ENCODE data around the gene NEDD8.

NEDD8 gene

DNA sequence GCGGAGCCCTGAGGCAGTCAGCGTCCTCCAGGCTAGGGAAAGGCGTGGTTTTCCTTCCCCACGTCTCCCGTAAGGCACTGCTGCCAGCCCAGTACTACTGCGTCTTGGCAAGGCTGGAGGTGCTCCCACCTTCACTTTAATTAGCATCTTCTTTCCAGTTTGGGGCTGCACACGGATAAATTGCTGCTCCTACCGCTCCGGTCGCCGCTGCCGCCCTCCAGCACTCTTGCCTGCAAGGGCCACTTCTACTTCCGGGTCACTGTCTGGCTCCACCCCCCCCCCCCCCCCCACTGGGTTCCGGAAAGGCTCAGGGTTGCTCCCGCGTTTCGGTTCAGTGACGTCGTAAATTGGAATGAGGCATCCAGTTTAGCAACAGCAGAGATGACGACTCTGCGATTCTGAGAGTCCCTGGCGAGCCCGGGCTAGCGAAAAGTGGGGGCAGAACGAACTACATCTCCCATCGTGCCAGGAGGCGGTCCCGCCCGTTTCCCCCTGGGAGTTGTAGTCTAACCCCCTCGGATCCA, at the start of gene NEDD8:
Gene NEDD8, minus strand, starts transcription at position 247 of the 524 bp plus-strand sequence. Its CDS starts 100 bp downstream, at position 147.
- no peaks in the 10 kb centered on the region for H3K9me3 ChIP-seq (ENCODE audit: control insufficient read depth, insufficient read depth, low read depth, low read length)
- H3K4me1 ChIP-seq (ENCODE audit: control insufficient read depth, insufficient read depth, low read length) = peaks cover 11% of the 10 kb centered on the region; the same call in 1 of the 2 replicates
- H3K4me3 ChIP-seq (ENCODE audit: low read depth, low read length) = peak within 1 kb of the TSS; percentile 99
- peaks cover 38% of the 10 kb centered on the region for H3K36me3 ChIP-seq (ENCODE audit: control insufficient read depth, insufficient read depth, low read length)
- no peaks in the 10 kb centered on the region for H3K27me3 ChIP-seq (ENCODE audit: control insufficient read depth, insufficient read depth, low read length)
- H3K27ac ChIP-seq (ENCODE audit: low read depth, low read length) = peak within 1 kb of the TSS; percentile 74; the same call in 1 of the 2 replicates
- H3K9ac ChIP-seq (ENCODE audit: low read length) = peak within 1 kb of the TSS; percentile 90

DNA sequence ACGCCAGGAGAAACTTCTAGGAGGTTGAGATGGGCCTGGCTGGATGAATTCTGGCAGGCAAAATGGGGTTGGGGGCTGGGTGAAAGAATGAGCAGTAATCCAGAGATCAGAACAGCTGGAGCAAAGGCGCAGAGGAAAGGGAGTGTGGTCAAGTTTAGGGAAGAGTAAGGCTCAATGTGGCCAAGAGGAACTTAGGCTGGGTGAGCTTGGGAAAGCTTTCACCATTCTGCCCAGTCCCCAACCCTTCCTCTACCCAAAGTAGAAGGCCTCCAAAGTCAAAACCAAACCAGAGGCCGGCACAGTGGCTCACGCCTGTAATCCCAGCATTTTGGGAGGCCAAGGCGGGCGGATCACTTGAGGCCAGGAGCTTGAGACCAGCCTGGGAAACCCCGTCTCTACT, 49.5 kb upstream of the NEDD8 start:
- no peak overlapping the region for H3K4me3 ChIP-seq (ENCODE audit: low read depth, low read length)
- H3K9ac ChIP-seq (ENCODE audit: low read length) = no peak overlapping the region
- H3K36me3 ChIP-seq (ENCODE audit: control insufficient read depth, insufficient read depth, low read length) = no peaks in the 10 kb centered on the region
- no peaks in the 10 kb centered on the region for H3K9me3 ChIP-seq (ENCODE audit: control insufficient read depth, insufficient read depth, low read depth, low read length)
- no peak overlapping the region for H3K27ac ChIP-seq (ENCODE audit: low read depth, low read length)
- no peaks in the 10 kb centered on the region for H3K4me1 ChIP-seq (ENCODE audit: control insufficient read depth, insufficient read depth, low read length)
- no peaks in the 10 kb centered on the region for H3K27me3 ChIP-seq (ENCODE audit: control insufficient read depth, insufficient read depth, low read length)

DNA sequence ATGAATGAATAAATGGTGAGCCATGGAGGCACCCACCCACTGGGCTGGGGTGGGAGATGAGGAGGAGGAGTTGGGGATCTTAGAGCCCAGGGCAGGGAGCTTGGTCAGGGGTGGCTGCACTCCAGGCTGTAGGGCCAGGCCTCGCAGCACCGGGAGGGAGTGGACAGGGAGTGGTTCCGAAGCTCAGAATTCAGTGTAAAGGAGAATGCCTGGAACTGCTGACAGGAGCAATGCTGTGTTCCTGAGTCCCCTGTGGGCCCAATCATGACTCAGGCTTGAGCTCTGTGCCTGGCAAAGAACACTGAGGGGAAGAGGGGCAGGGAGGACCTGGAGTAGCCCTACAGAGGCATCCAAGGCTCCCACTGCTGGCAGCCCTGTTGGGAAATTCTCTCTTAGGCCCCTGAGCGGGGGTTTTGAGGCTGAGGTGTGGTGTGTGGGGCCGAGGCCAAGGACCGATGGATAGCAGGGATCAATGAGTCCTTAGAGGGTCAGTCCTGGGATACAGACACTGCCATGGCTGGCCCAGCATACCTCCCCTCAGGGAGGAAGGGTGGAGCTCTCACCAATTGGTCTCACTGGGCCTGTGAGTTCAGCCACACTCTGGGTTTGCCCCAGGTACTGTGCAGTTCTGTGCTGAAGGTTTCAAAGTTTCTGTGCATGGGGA, 48.8 kb upstream of the NEDD8 start:
- no peak overlapping the region for H3K27ac ChIP-seq (ENCODE audit: low read depth, low read length)
- no peak overlapping the region for H3K9ac ChIP-seq (ENCODE audit: low read length)

DNA sequence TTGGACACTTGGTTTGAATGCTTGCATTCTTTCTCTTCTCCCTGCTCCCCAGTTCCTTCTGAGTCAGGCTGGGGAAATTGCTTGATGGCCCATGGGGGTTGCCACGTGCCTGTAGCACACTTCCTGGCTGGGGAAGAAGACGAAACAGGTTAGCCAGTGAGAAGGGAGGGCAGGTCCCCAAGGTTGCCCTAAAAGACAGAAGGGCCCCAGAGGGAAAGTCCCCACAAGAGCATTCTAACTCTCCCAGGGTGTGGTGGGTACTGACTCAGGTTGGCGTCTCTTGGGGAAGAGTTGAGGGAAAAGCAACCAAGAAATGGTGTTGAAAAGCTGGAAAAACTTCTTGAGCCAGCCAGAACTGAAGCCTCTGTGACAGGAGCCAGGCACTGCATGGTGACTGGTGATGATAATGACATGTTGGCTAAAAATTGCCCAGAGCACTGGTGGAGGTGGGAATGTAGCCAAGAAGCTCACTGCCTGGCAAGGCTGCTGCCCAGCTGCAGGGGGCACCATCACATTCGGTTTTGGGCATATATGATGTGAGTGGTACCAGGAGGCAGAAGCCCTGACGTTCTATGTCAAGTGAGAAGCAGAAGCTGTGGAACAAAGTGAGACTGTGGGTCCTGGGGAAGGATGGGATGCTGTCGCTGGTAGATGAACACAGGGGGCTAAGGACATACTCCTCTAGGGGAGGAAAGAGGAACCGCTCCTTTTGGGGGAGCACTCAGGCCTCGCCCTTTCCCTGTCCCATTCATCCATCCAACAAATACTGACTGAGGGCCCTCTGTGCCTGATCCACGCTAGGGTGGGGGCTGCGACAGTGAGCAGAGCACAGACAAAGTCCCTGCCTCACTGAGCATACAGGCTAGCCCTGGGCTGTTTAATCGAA, 47.4 kb upstream of the NEDD8 start:
- H3K36me3 ChIP-seq (ENCODE audit: control insufficient read depth, insufficient read depth, low read length) = no peaks in the 10 kb centered on the region
- no peaks in the 10 kb centered on the region for H3K4me1 ChIP-seq (ENCODE audit: control insufficient read depth, insufficient read depth, low read length)
- H3K27ac ChIP-seq (ENCODE audit: low read depth, low read length) = no peak overlapping the region
- H3K27me3 ChIP-seq (ENCODE audit: control insufficient read depth, insufficient read depth, low read length) = no peaks in the 10 kb centered on the region
- H3K4me3 ChIP-seq (ENCODE audit: low read depth, low read length) = no peak overlapping the region
- no peak overlapping the region for H3K9ac ChIP-seq (ENCODE audit: low read length)
- no peaks in the 10 kb centered on the region for H3K9me3 ChIP-seq (ENCODE audit: control insufficient read depth, insufficient read depth, low read depth, low read length)

More for the DNA sequence above, 48.8 kb upstream of the NEDD8 start:
- H3K9me3 ChIP-seq (ENCODE audit: control insufficient read depth, insufficient read depth, low read depth, low read length) = no peaks in the 10 kb centered on the region
- no peaks in the 10 kb centered on the region for H3K27me3 ChIP-seq (ENCODE audit: control insufficient read depth, insufficient read depth, low read length)
- no peak overlapping the region for H3K4me3 ChIP-seq (ENCODE audit: low read depth, low read length)
- H3K4me1 ChIP-seq (ENCODE audit: control insufficient read depth, insufficient read depth, low read length) = no peaks in the 10 kb centered on the region
- H3K36me3 ChIP-seq (ENCODE audit: control insufficient read depth, insufficient read depth, low read length) = no peaks in the 10 kb centered on the region

DNA sequence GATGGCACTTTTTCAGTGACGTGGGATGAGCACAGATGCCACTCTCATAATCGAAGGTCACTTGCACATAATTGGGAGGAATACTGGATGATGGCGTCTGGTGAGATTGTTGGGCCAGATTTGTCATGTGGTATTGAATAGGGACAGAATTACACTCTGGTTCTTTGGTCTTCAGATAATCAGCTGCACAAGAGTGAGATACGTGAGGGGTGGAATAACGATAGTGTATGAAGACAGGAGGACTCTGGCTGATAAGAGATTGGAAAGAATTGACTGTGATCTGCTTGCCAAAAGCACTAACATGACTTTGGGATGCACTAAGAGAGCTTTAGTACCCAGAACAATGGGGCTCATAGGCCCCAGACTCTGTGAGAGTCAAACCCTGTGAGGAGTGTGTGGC, 46.3 kb upstream of the NEDD8 start:
- peaks cover 8% of the 10 kb centered on the region; the same call in 1 of the 2 replicates for H3K4me1 ChIP-seq (ENCODE audit: control insufficient read depth, insufficient read depth, low read length)
- no peak overlapping the region for H3K9ac ChIP-seq (ENCODE audit: low read length)
- no peaks in the 10 kb centered on the region for H3K36me3 ChIP-seq (ENCODE audit: control insufficient read depth, insufficient read depth, low read length)
- no peak overlapping the region for H3K27ac ChIP-seq (ENCODE audit: low read depth, low read length)
- no peaks in the 10 kb centered on the region for H3K27me3 ChIP-seq (ENCODE audit: control insufficient read depth, insufficient read depth, low read length)
- H3K9me3 ChIP-seq (ENCODE audit: control insufficient read depth, insufficient read depth, low read depth, low read length) = no peaks in the 10 kb centered on the region
- no peak overlapping the region for H3K4me3 ChIP-seq (ENCODE audit: low read depth, low read length)

DNA sequence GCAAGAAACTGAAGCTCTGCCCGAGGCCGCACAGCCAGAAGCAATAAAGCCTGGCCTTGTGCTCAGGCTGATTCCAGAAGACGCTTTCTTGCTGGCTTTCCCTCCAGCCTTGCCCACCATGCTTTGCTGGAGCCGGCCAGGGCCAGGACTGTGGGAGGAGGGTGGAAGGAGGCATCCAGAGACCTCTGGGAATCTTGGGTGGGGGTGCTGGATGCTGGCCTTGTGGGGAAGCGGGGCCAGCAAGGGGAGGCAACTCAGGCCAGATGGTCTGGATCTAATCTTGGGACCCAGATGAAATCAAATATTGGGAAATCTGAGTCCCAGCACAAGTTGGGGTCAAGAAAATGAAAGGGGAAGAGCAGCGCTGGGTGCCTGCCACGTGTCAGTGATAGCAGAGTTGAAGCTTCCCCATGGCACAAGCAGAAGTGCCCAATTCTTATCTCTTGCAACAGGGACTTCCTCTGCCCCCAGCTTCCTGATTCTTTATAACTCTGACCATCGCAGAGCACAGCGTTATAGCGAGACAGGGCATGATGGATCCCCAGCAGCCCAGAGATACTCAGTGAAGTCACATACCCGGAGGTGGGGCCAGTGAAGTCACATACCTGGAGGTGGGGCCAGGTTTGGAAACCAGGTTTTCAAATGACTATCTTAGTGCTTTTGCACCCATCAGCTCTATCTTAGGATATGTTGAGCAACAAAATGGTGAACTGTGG, 45.6 kb upstream of the NEDD8 start:
- no peaks in the 10 kb centered on the region for H3K9me3 ChIP-seq (ENCODE audit: control insufficient read depth, insufficient read depth, low read depth, low read length)
- H3K36me3 ChIP-seq (ENCODE audit: control insufficient read depth, insufficient read depth, low read length) = no peaks in the 10 kb centered on the region
- H3K27ac ChIP-seq (ENCODE audit: low read depth, low read length) = no peak overlapping the region
- H3K4me3 ChIP-seq (ENCODE audit: low read depth, low read length) = no peak overlapping the region
- no peak overlapping the region for H3K9ac ChIP-seq (ENCODE audit: low read length)
- no peaks in the 10 kb centered on the region for H3K27me3 ChIP-seq (ENCODE audit: control insufficient read depth, insufficient read depth, low read length)
- peaks cover 8% of the 10 kb centered on the region; the same call in 1 of the 2 replicates for H3K4me1 ChIP-seq (ENCODE audit: control insufficient read depth, insufficient read depth, low read length)

DNA sequence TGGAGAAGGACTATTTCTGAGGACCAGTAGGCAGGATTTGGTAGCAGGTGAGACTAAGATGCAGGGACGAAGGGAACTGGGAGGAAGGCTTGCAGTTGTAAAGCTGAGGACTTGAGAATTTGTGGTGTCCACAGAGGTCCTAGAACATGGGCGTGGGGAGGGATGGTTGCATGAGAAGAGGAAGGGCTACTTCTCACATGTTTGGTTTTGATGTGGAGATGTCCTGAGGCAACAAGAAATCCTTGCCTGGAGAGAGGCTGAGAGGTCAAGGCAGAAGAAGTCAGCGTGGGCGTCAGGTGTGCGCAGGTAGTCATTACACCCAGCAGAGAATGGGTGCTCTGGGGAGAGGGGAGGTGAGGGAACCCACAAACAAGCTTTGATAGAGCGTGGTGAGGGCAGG, 44.9 kb upstream of the NEDD8 start:
- H3K27ac ChIP-seq (ENCODE audit: low read depth, low read length) = no peak overlapping the region
- H3K4me1 ChIP-seq (ENCODE audit: control insufficient read depth, insufficient read depth, low read length) = peaks cover 8% of the 10 kb centered on the region; the same call in 1 of the 2 replicates
- no peaks in the 10 kb centered on the region for H3K9me3 ChIP-seq (ENCODE audit: control insufficient read depth, insufficient read depth, low read depth, low read length)
- H3K36me3 ChIP-seq (ENCODE audit: control insufficient read depth, insufficient read depth, low read length) = no peaks in the 10 kb centered on the region
- H3K9ac ChIP-seq (ENCODE audit: low read length) = no peak overlapping the region
- no peak overlapping the region for H3K4me3 ChIP-seq (ENCODE audit: low read depth, low read length)
- no peaks in the 10 kb centered on the region for H3K27me3 ChIP-seq (ENCODE audit: control insufficient read depth, insufficient read depth, low read length)

DNA sequence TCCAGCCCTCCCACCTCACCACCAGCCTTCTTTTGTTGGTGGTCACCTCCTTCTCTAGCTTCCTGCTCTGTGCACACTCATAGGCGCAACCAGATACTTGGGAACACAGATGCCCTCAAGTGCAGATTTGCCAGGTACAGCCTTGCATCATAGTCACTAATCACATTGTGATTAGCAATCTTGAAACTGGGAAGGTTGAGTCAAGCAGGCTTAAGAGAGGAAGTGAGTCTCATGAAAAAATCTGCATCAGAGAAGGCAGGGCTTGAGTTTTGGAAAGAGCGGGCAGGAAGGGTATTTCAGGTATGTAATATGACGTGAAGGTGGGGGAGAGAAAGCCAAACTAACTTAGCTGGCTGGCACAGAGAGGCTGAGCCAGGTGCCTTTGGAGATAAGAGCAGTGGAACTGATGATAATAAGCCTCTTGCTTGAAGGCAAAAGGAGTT, 42.0 kb upstream of the NEDD8 start:
- Histone ChIP-seq H3K9ac (ENCODE audit: low read length) (no peak overlapping the region), H3K4me1 (ENCODE audit: control insufficient read depth, insufficient read depth, low read length) (peaks cover 11% of the 10 kb centered on the region; the same call in 1 of the 2 replicates)

DNA sequence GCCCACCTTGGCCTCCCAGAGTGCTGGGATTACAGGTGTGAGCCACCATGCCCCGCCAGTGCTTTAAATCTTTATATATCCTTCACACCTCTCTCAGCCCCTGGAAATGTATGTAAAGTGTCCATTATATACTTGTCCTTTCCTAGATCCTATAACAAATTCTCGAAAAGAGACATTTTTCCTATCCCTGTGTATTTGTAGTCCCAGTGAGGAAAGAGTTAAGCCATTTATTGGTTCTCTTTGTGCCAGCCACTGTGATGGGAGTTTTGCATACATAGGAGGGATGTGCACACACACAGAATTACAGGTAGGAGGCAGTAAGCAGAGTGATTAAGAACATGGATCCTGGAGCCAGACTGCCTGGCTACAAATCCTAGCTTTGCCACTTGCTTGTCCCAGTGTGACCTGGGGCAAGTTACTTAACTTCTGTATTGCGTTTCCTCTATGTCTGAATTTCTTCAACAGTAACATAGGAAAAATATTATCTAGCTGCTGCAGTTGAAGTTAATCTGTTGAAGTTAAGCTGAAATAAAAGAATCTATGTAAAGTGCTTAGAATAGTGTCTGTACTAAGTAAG, 41.3 kb upstream of the NEDD8 start:
- Histone ChIP-seq H3K4me3 (ENCODE audit: low read depth, low read length) (no peak overlapping the region), H3K4me1 (ENCODE audit: control insufficient read depth, insufficient read depth, low read length) (peaks cover 11% of the 10 kb centered on the region; the same call in 1 of the 2 replicates), H3K9me3 (ENCODE audit: control insufficient read depth, insufficient read depth, low read depth, low read length) (no peaks in the 10 kb centered on the region), H3K27ac (ENCODE audit: low read depth, low read length) (no peak overlapping the region), H3K36me3 (ENCODE audit: control insufficient read depth, insufficient read depth, low read length) (peaks cover 7% of the 10 kb centered on the region; the same call in 1 of the 2 replicates), H3K9ac (ENCODE audit: low read length) (no peak overlapping the region), H3K27me3 (ENCODE audit: control insufficient read depth, insufficient read depth, low read length) (no peaks in the 10 kb centered on the region)

More for the DNA sequence above, 42.0 kb upstream of the NEDD8 start:
- Histone ChIP-seq H3K36me3 (ENCODE audit: control insufficient read depth, insufficient read depth, low read length) (peaks cover 4% of the 10 kb centered on the region; the same call in 1 of the 2 replicates), H3K4me3 (ENCODE audit: low read depth, low read length) (no peak overlapping the region), H3K27ac (ENCODE audit: low read depth, low read length) (no peak overlapping the region), H3K9me3 (ENCODE audit: control insufficient read depth, insufficient read depth, low read depth, low read length) (no peaks in the 10 kb centered on the region), H3K27me3 (ENCODE audit: control insufficient read depth, insufficient read depth, low read length) (no peaks in the 10 kb centered on the region)

DNA sequence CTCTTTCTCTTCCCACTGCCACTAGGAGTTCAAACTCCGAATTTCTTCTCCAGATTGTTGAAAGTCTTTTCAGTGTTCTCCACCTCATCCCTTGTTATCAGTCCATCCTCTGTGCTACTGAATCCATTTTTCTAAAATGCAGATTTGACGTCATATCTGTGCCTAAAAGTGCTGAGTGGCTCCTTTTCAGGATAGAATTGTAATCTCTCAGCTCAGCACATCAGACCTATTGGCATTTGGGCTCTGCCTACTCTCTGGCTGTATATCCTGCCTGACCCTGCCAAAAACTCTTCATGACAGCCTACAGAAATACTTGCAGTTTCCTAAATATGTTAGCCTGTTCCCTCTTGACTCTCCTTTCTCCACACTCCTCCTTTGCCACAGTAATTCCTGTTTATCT, 40.3 kb upstream of the NEDD8 start:
- peaks cover 10% of the 10 kb centered on the region for H3K36me3 ChIP-seq (ENCODE audit: control insufficient read depth, insufficient read depth, low read length)
- no peak overlapping the region for H3K9ac ChIP-seq (ENCODE audit: low read length)
- H3K27ac ChIP-seq (ENCODE audit: low read depth, low read length) = no peak overlapping the region
- H3K4me1 ChIP-seq (ENCODE audit: control insufficient read depth, insufficient read depth, low read length) = peaks cover 11% of the 10 kb centered on the region; the same call in 1 of the 2 replicates
- H3K4me3 ChIP-seq (ENCODE audit: low read depth, low read length) = no peak overlapping the region
- H3K9me3 ChIP-seq (ENCODE audit: control insufficient read depth, insufficient read depth, low read depth, low read length) = no peaks in the 10 kb centered on the region
- no peaks in the 10 kb centered on the region for H3K27me3 ChIP-seq (ENCODE audit: control insufficient read depth, insufficient read depth, low read length)
